Panc1 (cell line): ENCODE measurements around the gene CENPF. TPM values are rescaled to one million over a fixed set of nuclear protein-coding genes. Genes with fewer than 3 reads are reported as not detected.

Experiments
- ATAC-seq: fragments of 200-7000 bp; cut with Tn5 transposase; 2 replicates; pipeline ENCODE4 v1.9.1; 2020; ENCODE audit warnings: mild to moderate bottlenecking, moderate library complexity
- BruUV-seq: library from RNA; stranded (reverse); fragments of 400-500 nt; replicated peaks from 2 replicates; lab custom pipeline; 2021; lab: Mats Ljungman, UMichigan
- CTCF ChIA-PET: fragments of 300-600 bp; sonication (Branson Sonifier 250); formaldehyde crosslinking; loops from one replicate; lab custom pipeline; 2022; ENCODE audit warnings: antibody characterized with exemption; lab: Charles Lee
- POLR2A ChIA-PET: fragments of 300-600 bp; sonication (Branson Sonifier 250); formaldehyde crosslinking; loops from one replicate; lab custom pipeline; 2022; ENCODE audit warnings: antibody characterized with exemption; lab: Charles Lee
- DNase-seq: peaks from one replicate; pipeline ENCODE4 v3.0.0-alpha.2; 2010; ENCODE audit warnings: low read depth, low spot score
- H3K27ac ChIP-seq: 2 replicates; pipeline ENCODE4 v1.5.1; 2011; ENCODE audit warnings: mild to moderate bottlenecking, low read length, inconsistent platforms
- H3K27me3 ChIP-seq: fragments of 200-500 bp; sonication (Bioruptor generic); 2 replicates; pipeline ENCODE4 v1.6.0; 2014; ENCODE audit warnings: low read length, inconsistent platforms; ENCODE audit not compliant: control insufficient read depth, insufficient read depth
- H3K36me3 ChIP-seq: fragments of 200-500 bp; sonication (Bioruptor generic); 2 replicates; pipeline ENCODE4 v1.5.1; 2014; ENCODE audit warnings: inconsistent platforms, mild to moderate bottlenecking, low read length, moderate library complexity; ENCODE audit not compliant: control insufficient read depth, insufficient read depth
- H3K4me1 ChIP-seq: 2 replicates; pipeline ENCODE4 v1.5.1; 2011; ENCODE audit warnings: inconsistent platforms, mild to moderate bottlenecking, low read length, moderate library complexity; ENCODE audit not compliant: control insufficient read depth, insufficient read depth
- H3K4me3 ChIP-seq, 2 experiments: 2 replicates each; pipeline ENCODE4 v1.5.1; 2011 to 2012; ENCODE audit warnings: low read depth in 2 of 2, low read length in 2 of 2, mild to moderate bottlenecking in 2 of 2, inconsistent platforms in 1 of 2, moderate library complexity in 1 of 2
- H3K9me3 ChIP-seq: fragments of 200-500 bp; sonication (Bioruptor generic); 2 replicates; pipeline ENCODE4 v1.5.1; 2014; ENCODE audit warnings: low read depth, mild to moderate bottlenecking, inconsistent platforms, low read length, moderate library complexity; ENCODE audit not compliant: control insufficient read depth, insufficient read depth
- POLR2AphosphoS5 ChIP-seq: IDR thresholded peaks from 2 replicates; pipeline ENCODE4 v1.6.1; 2012; ENCODE audit warnings: mild to moderate bottlenecking, low read depth, low read length, moderate library complexity
- SIN3A ChIP-seq: IDR thresholded peaks from 2 replicates; pipeline ENCODE4 v1.6.1; 2012; ENCODE audit warnings: low read depth, mild to moderate bottlenecking, low read length, moderate library complexity, borderline replicate concordance; ENCODE audit not compliant: insufficient read depth
- TCF7L2 ChIP-seq: IDR thresholded peaks from 2 replicates; pipeline ENCODE4 v1.6.1; 2011; ENCODE audit warnings: mild to moderate bottlenecking, low read depth, low read length, inconsistent platforms
- in situ Hi-C: cut with HindIII; loops from 2 replicates; pipeline ENCODE4 v1.10.0; 2016; ENCODE audit warnings: low sequenced_read_pairs, low pct_unique_long_range_greater_than_20kb
- intact Hi-C: fragments of 100-400 bp; cut with micrococcal nuclease; formaldehyde crosslinking; loops from one replicate; pipeline ENCODE4 v1.10.0; 2022; ENCODE audit not compliant: unreplicated experiment
- total RNA-seq: library from RNA; stranded (reverse); gene quantifications from one replicate; pipeline ENCODE4 v1.2.1, GENCODE V29; 2021; ENCODE audit not compliant: unreplicated experiment
- TF ChIP-seq, protein P1 (sequence below): fragments of 450-650 bp; IDR thresholded peaks from 2 replicates; pipeline ENCODE4 v1.5.1; 2017; ENCODE audit warnings: mild to moderate bottlenecking
- TF ChIP-seq, protein P2 (sequence below), 2 experiments: IDR thresholded peaks; 2 replicates each; pipeline ENCODE4 v1.6.1; 2011 to 2012; ENCODE audit warnings: low read depth in 2 of 2, control low read depth in 1 of 2, low read length in 1 of 2, mild to moderate bottlenecking in 1 of 2, moderate library complexity in 1 of 2; ENCODE audit not compliant: insufficient read depth in 1 of 2

The CENPF gene
- total RNA-seq, 1 experiment from 2014 or later: 156 TPM

DNA sequence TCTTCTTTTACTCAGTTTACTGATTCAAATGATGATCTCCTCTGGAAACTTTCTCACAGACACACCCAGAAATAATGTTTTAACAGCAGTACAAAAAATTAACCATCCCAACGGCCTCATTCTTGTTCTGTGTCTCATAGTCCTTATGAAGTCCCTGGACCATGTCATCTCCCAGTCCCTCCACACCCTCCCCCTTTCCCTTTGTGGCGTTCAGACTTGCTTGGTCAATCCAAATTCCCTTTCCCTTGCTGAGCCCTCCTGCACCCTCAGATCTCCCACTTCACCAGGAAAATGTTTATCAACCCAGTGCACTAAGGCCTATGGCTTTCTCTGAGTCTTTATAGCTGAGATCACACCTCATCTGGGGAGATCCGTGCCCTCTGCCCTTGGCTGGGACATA lies 85.9 kb downstream of the CENPF start:
- Histone ChIP-seq H3K27me3 (no peaks in the 10 kb centered on the region), H3K27ac (no peak overlapping the region), H3K4me1 (no peaks in the 10 kb centered on the region), H3K36me3 (no peaks in the 10 kb centered on the region), H3K4me3 (no peak overlapping the region), H3K9me3 (no peaks in the 10 kb centered on the region)
- DNase-seq (no peak), ATAC-seq (no peak)
- BruUV-seq: no TSS peak
- POLR2A ChIA-PET: no interaction called here
- CTCF ChIA-PET: no interaction called here
- TF ChIP-seq SIN3A (no peak), POLR2AphosphoS5 (no peak), TCF7L2 (no peak)
- TF ChIP-seq, protein P1, sequence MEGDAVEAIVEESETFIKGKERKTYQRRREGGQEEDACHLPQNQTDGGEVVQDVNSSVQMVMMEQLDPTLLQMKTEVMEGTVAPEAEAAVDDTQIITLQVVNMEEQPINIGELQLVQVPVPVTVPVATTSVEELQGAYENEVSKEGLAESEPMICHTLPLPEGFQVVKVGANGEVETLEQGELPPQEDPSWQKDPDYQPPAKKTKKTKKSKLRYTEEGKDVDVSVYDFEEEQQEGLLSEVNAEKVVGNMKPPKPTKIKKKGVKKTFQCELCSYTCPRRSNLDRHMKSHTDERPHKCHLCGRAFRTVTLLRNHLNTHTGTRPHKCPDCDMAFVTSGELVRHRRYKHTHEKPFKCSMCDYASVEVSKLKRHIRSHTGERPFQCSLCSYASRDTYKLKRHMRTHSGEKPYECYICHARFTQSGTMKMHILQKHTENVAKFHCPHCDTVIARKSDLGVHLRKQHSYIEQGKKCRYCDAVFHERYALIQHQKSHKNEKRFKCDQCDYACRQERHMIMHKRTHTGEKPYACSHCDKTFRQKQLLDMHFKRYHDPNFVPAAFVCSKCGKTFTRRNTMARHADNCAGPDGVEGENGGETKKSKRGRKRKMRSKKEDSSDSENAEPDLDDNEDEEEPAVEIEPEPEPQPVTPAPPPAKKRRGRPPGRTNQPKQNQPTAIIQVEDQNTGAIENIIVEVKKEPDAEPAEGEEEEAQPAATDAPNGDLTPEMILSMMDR: no peak
- TF ChIP-seq, protein P2, sequence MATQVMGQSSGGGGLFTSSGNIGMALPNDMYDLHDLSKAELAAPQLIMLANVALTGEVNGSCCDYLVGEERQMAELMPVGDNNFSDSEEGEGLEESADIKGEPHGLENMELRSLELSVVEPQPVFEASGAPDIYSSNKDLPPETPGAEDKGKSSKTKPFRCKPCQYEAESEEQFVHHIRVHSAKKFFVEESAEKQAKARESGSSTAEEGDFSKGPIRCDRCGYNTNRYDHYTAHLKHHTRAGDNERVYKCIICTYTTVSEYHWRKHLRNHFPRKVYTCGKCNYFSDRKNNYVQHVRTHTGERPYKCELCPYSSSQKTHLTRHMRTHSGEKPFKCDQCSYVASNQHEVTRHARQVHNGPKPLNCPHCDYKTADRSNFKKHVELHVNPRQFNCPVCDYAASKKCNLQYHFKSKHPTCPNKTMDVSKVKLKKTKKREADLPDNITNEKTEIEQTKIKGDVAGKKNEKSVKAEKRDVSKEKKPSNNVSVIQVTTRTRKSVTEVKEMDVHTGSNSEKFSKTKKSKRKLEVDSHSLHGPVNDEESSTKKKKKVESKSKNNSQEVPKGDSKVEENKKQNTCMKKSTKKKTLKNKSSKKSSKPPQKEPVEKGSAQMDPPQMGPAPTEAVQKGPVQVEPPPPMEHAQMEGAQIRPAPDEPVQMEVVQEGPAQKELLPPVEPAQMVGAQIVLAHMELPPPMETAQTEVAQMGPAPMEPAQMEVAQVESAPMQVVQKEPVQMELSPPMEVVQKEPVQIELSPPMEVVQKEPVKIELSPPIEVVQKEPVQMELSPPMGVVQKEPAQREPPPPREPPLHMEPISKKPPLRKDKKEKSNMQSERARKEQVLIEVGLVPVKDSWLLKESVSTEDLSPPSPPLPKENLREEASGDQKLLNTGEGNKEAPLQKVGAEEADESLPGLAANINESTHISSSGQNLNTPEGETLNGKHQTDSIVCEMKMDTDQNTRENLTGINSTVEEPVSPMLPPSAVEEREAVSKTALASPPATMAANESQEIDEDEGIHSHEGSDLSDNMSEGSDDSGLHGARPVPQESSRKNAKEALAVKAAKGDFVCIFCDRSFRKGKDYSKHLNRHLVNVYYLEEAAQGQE (IDR thresholded peaks at IDR 0.05; ENCODE audit: insufficient read depth in 1 of 2, low read depth in 2 of 2, low read length in 1 of 2): no peak
- intact Hi-C loops (no loop called here), in situ Hi-C loops (no loop called here)

DNA sequence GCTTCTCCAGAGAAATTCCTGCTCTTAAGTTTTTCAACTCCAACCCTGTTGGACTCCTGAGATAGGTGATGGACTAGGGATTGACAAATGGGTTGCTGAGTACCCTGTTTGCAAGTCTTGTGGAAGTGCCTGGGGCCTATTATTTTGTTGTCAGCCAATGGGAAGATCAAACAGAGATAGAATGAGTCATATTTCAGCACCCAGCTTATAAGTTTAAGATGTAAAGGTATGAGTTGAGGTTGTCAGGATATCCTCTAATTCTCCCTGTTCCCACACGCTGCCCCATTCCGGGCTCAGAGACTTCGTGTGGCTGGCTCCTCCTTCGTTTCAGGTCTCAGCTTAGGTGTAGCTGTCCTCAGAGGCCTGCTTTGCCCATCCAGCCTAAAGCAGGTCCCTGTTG lies 91.8 kb downstream of the CENPF start:
- in situ Hi-C loops (no loop called here), intact Hi-C loops (no loop called here)
- ChIA-PET CTCF (interaction anchor here (0.6 kb wide), 1 partner anchor 795 kb away, joined by 3 read pairs; no protein-coding TSS in a partner anchor), POLR2A (no interaction called here)
- no peak overlapping the region for H3K27ac ChIP-seq
- no peak for ATAC-seq
- H3K36me3 ChIP-seq: no peaks in the 10 kb centered on the region
- no peaks in the 10 kb centered on the region for H3K4me1 ChIP-seq
- DNase-seq: no peak
- TF ChIP-seq, protein P1: no peak
- TF ChIP-seq SIN3A (no peak), TCF7L2 (no peak), POLR2AphosphoS5 (no peak)
- TF ChIP-seq, protein P2 (IDR thresholded peaks at IDR 0.05; ENCODE audit: insufficient read depth in 1 of 2, low read depth in 2 of 2, low read length in 1 of 2): no peak
- no peaks in the 10 kb centered on the region for H3K9me3 ChIP-seq
- no peak overlapping the region for H3K4me3 ChIP-seq
- BruUV-seq: no TSS peak
- H3K27me3 ChIP-seq: no peaks in the 10 kb centered on the region; the same call in 1 of the 2 replicates
